Stimulated activated memory B cell treated with anti-CD40 and anti-IgM and Interleukin-4, amounts not matched to agents 10 μg/mL and 1 μg/mL and 100 μg/mL, for 72 hours (primary cell): Measurements from ENCODE around the gene SOCS6.

Experiments
- ATAC-seq: fragments of 150-1000 bp; cut with Tn5 transposase; 2 replicates; pipeline ENCODE4 v1.10.0; 2021
- H3K27ac Mint-ChIP-seq: one replicate; pipeline ENCODE4 v1.8.0; 2022; ENCODE audit warnings: mild to moderate bottlenecking, mixed read lengths
- H3K27me3 Mint-ChIP-seq: one replicate; pipeline ENCODE4 v1.8.0; 2022; ENCODE audit warnings: mixed read lengths
- H3K36me3 Mint-ChIP-seq: one replicate; pipeline ENCODE4 v1.8.0; 2022; ENCODE audit warnings: mixed read lengths
- H3K4me1 Mint-ChIP-seq: one replicate; pipeline ENCODE4 v1.8.0; 2022; ENCODE audit warnings: mixed read lengths
- H3K4me3 Mint-ChIP-seq: one replicate; pipeline ENCODE4 v1.8.0; 2022; ENCODE audit warnings: mild to moderate bottlenecking, moderate library complexity, mixed read lengths
- H3K9me3 Mint-ChIP-seq: one replicate; pipeline ENCODE4 v1.8.0; 2022; ENCODE audit warnings: mixed read lengths

SOCS6 gene

GRCh38 chr18:70376137-70376913 is 87.5 kb downstream of the SOCS6 start:
- H3K4me3 Mint-ChIP-seq: no peak overlapping the region
- no peaks in the 10 kb centered on the region for H3K36me3 Mint-ChIP-seq
- no peak overlapping the region for H3K27ac Mint-ChIP-seq
- H3K27me3 Mint-ChIP-seq: no peaks in the 10 kb centered on the region
- H3K4me1 Mint-ChIP-seq: no peaks in the 10 kb centered on the region
- peaks cover 4% of the 10 kb centered on the region for H3K9me3 Mint-ChIP-seq
- no peak for ATAC-seq

- Mint-ChIP-seq H3K36me3 (no peaks in the 10 kb centered on the region), H3K27ac (no peak overlapping the region), H3K4me1 (no peaks in the 10 kb centered on the region), H3K4me3 (no peak overlapping the region), H3K27me3 (peaks cover 3% of the 10 kb centered on the region), H3K9me3 (peaks cover 4% of the 10 kb centered on the region)
- no peak for ATAC-seq
Measured at GRCh38 chr18:70376914-70377258, 88.0 kb downstream of the SOCS6 start.

- Mint-ChIP-seq H3K4me3 (no peak overlapping the region), H3K36me3 (no peaks in the 10 kb centered on the region), H3K4me1 (no peaks in the 10 kb centered on the region), H3K9me3 (peaks cover 4% of the 10 kb centered on the region), H3K27ac (no peak overlapping the region), H3K27me3 (peaks cover 8% of the 10 kb centered on the region)
- ATAC-seq: no peak
Measured at GRCh38 chr18:70377317-70377799, 88.5 kb downstream of the SOCS6 start.

GRCh38 chr18:70377857-70378701 is 89.2 kb downstream of the SOCS6 start:
- no peaks in the 10 kb centered on the region for H3K36me3 Mint-ChIP-seq
- H3K27me3 Mint-ChIP-seq: peaks cover 12% of the 10 kb centered on the region
- H3K27ac Mint-ChIP-seq: no peak overlapping the region
- H3K4me3 Mint-ChIP-seq: no peak overlapping the region
- H3K4me1 Mint-ChIP-seq: no peaks in the 10 kb centered on the region
- H3K9me3 Mint-ChIP-seq: peaks cover 4% of the 10 kb centered on the region
- ATAC-seq: no peak
